SK-N-SH treated with all-trans-retinoic acid at 6 μM for 48 hours (cell line): Measurements from ENCODE around the gene FHIT.

ENCODE experiments used
- PATZ1 ChIP-seq: fragments of 250-450 bp; sonication (Bioruptor Pico); IDR thresholded peaks from 2 replicates; pipeline ENCODE4 v1.8.0; 2020; ENCODE audit warnings: mild to moderate bottlenecking, moderate library complexity, borderline replicate concordance
- TOX ChIP-seq: fragments of 250-450 bp; sonication (Bioruptor Pico); IDR thresholded peaks from 2 replicates; pipeline ENCODE4 v1.8.0; 2021; ENCODE audit warnings: mild to moderate bottlenecking, moderate library complexity, borderline replicate concordance
- ZC3H10 ChIP-seq: fragments of 250-450 bp; sonication (Bioruptor Pico); IDR thresholded peaks from 2 replicates; pipeline ENCODE4 v1.5.1; 2021; ENCODE audit warnings: mild to moderate bottlenecking, moderate library complexity
- ZFP3 ChIP-seq: fragments of 250-450 bp; sonication (Bioruptor Pico); IDR thresholded peaks from 2 replicates; pipeline ENCODE4 v1.5.0; 2020; ENCODE audit warnings: mild to moderate bottlenecking, moderate library complexity
- ZFP30 ChIP-seq: fragments of 450-650 bp; formaldehyde crosslinking; IDR thresholded peaks from 2 replicates; pipeline ENCODE4 v1.5.0; 2022; ENCODE audit warnings: mild to moderate bottlenecking, moderate library complexity
- ZNF8 ChIP-seq: fragments of 450-650 bp; formaldehyde crosslinking; IDR thresholded peaks from 2 replicates; pipeline ENCODE4 v1.5.0; 2020; ENCODE audit warnings: mild to moderate bottlenecking, moderate library complexity

GRCh38 chr3:60613769-60614303, 637.4 kb downstream of the FHIT start:
- TF ChIP-seq ZNF8 (no peak), ZFP3 (CRISPR knock-in tag) (no peak), PATZ1 (no peak), TOX (CRISPR knock-in tag) (no peak), ZFP30 (no peak), ZC3H10 (no peak)
